HepG2 (cell line): ENCODE data around the gene MED19. TPM values are rescaled to one million over a fixed set of nuclear protein-coding genes. Genes with fewer than 3 reads are reported as not detected.

Experiments used
- AKAP8 ChIP-seq: sonication (generic); formaldehyde crosslinking; IDR thresholded peaks from 2 replicates; pipeline ENCODE4 v1.5.1; 2020; ENCODE audit warnings: mild to moderate bottlenecking, missing genetic modification reagents
- CBX1 ChIP-seq: IDR thresholded peaks from one replicate; pipeline ENCODE4 v1.6.1; 2016; ENCODE audit warnings: antibody characterized with exemption, low read depth
- FOXO1 ChIP-seq: sonication (generic); formaldehyde crosslinking; IDR thresholded peaks from 2 replicates; pipeline ENCODE4 v1.4.0; 2020; ENCODE audit warnings: missing genetic modification reagents
- HOXA9 ChIP-seq: sonication (generic); formaldehyde crosslinking; IDR thresholded peaks from 2 replicates; pipeline ENCODE4 v1.8.1; 2022; ENCODE audit warnings: missing genetic modification reagents, mild to moderate bottlenecking, moderate library complexity, borderline replicate concordance
- MAZ ChIP-seq, 2 experiments: sonication (generic) in 1 of 2; formaldehyde crosslinking in 1 of 2; IDR thresholded peaks; 2 replicates each; pipeline versions ENCODE4 v1.5.0 to v1.6.1; 2012 to 2020; ENCODE audit warnings: low read depth in 2 of 2, mild to moderate bottlenecking in 2 of 2, borderline replicate concordance in 1 of 2, improper control_type of control experiment in 1 of 2, low read length in 1 of 2, missing genetic modification reagents in 1 of 2, moderate library complexity in 1 of 2
- PCBP1 ChIP-seq: fragments of 200-400 bp; formaldehyde crosslinking; IDR thresholded peaks from 2 replicates; pipeline ENCODE4 v1.6.1; 2017; ENCODE audit warnings: mild to moderate bottlenecking, low read depth, low read length, borderline replicate concordance
- POLR2G ChIP-seq: fragments of 200-400 bp; formaldehyde crosslinking; IDR thresholded peaks from 2 replicates; pipeline ENCODE4 v1.6.1; 2018; ENCODE audit warnings: mild to moderate bottlenecking, low read depth, low read length, moderate library complexity
- PRPF4 ChIP-seq: fragments of 200-400 bp; formaldehyde crosslinking; IDR thresholded peaks from 2 replicates; pipeline ENCODE4 v1.6.1; 2016; ENCODE audit warnings: low read length, low read depth; ENCODE audit not compliant: poor library complexity, severe bottlenecking
- ZBTB42 ChIP-seq: sonication (generic); formaldehyde crosslinking; IDR thresholded peaks from 2 replicates; pipeline ENCODE4 v1.5.0; 2020; ENCODE audit warnings: mild to moderate bottlenecking, missing genetic modification reagents
- ZNF547 ChIP-seq: sonication (generic); formaldehyde crosslinking; IDR thresholded peaks from 2 replicates; pipeline ENCODE4 v1.5.1; 2020; ENCODE audit warnings: mild to moderate bottlenecking, missing genetic modification reagents
- polyA plus RNA-seq, 8 experiments: library from polyadenylated mRNA; depleted of rRNA in 3 of 8; stranded (reverse) in 7 of 8; unstranded in 1 of 8; fragments of >200 nt; fragmentation: Illumina TruSeq in 4 of 8; extraction: Trizol in 4 of 8; gene quantifications; 2 replicates each; pipeline versions ENCODE4 v1.2.1 to v1.2.3, GENCODE V29; 2011 to 2016; ENCODE audit warnings: low read depth in 4 of 8, missing spikeins in 1 of 8, mixed read lengths in 1 of 8; ENCODE audit not compliant: insufficient read depth in 1 of 8
- total RNA-seq, 5 experiments: library from RNA; depleted of rRNA; stranded (reverse); fragments of >200 nt; fragmentation: Illumina TruSeq; extraction: Trizol; gene quantifications; 2 replicates each; pipeline ENCODE4 v1.2.3, GENCODE V29; 2016; ENCODE audit warnings: low read depth in 1 of 5
- TF ChIP-seq, protein P1 (sequence below): sonication (generic); formaldehyde crosslinking; IDR thresholded peaks from 2 replicates; pipeline ENCODE4 v1.5.0; 2020; ENCODE audit warnings: mild to moderate bottlenecking, missing genetic modification reagents
- TF ChIP-seq, protein P2 (sequence below): sonication (generic); formaldehyde crosslinking; conservative IDR thresholded peaks from 2 replicates; pipeline ENCODE4 v1.4.0; 2020; ENCODE audit warnings: mild to moderate bottlenecking, missing genetic modification reagents, moderate library complexity
- TF ChIP-seq, protein P3 (sequence below): sonication (generic); formaldehyde crosslinking; IDR thresholded peaks from 2 replicates; pipeline ENCODE4 v1.8.0; 2022; ENCODE audit warnings: mild to moderate bottlenecking, missing genetic modification reagents; ENCODE audit not compliant: insufficient replicate concordance
- TF ChIP-seq, protein P4 (sequence below): sonication (generic); formaldehyde crosslinking; IDR thresholded peaks from 2 replicates; pipeline ENCODE4 v1.4.0; 2020; ENCODE audit warnings: missing genetic modification reagents, borderline replicate concordance

MED19 gene
- total and polyA plus RNA-seq, 2 of the 13 experiments (the other 11 are each of a cell fraction or from before 2014, with no cell fraction given): 12.9 to 13.8 TPM

DNA sequence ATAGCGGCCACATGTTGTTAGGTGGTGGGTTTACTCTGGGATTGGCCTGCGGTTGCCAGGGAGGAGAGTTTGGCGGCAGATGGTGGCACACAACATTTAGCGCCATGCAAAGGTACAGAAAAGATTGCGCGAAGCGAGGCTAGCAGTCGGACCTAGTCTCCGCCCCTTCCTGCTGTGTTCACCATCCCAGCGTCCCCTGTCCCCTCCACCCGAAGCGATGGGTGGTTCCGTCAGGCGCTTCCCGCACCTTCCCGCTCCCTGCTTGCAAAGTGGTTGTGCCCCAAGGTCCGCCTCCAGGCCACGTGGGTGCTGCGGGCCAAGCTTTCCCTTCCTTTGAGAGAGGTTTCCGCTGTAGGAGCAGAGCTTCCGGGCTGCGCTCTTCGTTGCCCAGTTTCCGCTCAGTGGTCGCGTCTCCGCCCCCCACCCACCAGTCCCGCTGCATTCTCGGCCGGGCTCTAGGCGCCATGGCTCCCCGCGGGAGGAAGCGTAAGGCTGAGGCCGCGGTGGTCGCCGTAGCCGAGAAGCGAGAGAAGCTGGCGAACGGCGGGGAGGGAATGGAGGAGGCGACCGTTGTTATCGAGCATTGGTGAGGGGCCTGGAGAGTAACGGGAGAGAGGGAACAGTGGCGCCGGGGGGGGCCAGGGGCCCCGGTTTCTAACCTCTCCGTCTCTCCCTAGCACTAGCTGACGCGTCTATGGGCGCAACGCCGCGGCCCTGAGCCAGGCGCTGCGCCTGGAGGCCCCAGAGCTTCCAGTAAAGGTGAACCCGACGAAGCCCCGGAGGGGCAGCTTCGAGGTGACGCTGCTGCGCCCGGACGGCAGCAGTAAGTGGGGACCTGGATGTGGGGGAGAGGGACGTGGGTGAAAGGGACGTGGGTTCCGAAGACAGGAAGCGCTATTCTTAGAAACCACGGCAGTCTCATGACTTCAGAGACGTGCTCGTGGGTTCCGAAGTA, 29.4 kb upstream of the MED19 start, which contains the start of gene SELENOH (continued):
- TF ChIP-seq POLR2G (peak; percentile 86), AKAP8 (peak; percentile 69), PCBP1 (0 out of 2 replicates have a peak, but pooled peaks have one; percentile 14), PRPF4 (no peak), MAZ (IDR thresholded peaks at IDR 0.05; ENCODE audit: borderline replicate concordance, low read depth, low read length) (no peak; the same call in 1 of the 2 replicates), MAZ (CRISPR knock-in tag; IDR thresholded peaks at IDR 0.05; ENCODE audit: low read depth) (peak; percentile 76), FOXO1 (peak; percentile 25; the same call in 1 of the 2 replicates), HOXA9 (CRISPR knock-in tag) (no peak), CBX1 (peak; percentile 57), ZNF547 (CRISPR knock-in tag) (peak; percentile 24; the same call in 1 of the 2 replicates), ZBTB42 (CRISPR knock-in tag) (no peak)
- TF ChIP-seq, protein P1, sequence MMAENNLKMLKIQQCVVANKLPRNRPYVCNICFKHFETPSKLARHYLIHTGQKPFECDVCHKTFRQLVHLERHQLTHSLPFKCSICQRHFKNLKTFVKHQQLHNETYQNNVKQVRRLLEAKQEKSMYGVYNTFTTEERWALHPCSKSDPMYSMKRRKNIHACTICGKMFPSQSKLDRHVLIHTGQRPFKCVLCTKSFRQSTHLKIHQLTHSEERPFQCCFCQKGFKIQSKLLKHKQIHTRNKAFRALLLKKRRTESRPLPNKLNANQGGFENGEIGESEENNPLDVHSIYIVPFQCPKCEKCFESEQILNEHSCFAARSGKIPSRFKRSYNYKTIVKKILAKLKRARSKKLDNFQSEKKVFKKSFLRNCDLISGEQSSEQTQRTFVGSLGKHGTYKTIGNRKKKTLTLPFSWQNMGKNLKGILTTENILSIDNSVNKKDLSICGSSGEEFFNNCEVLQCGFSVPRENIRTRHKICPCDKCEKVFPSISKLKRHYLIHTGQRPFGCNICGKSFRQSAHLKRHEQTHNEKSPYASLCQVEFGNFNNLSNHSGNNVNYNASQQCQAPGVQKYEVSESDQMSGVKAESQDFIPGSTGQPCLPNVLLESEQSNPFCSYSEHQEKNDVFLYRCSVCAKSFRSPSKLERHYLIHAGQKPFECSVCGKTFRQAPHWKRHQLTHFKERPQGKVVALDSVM (CRISPR knock-in tag): 0 out of 2 replicates have a peak, but pooled peaks have one; percentile 9
- TF ChIP-seq, protein P2, sequence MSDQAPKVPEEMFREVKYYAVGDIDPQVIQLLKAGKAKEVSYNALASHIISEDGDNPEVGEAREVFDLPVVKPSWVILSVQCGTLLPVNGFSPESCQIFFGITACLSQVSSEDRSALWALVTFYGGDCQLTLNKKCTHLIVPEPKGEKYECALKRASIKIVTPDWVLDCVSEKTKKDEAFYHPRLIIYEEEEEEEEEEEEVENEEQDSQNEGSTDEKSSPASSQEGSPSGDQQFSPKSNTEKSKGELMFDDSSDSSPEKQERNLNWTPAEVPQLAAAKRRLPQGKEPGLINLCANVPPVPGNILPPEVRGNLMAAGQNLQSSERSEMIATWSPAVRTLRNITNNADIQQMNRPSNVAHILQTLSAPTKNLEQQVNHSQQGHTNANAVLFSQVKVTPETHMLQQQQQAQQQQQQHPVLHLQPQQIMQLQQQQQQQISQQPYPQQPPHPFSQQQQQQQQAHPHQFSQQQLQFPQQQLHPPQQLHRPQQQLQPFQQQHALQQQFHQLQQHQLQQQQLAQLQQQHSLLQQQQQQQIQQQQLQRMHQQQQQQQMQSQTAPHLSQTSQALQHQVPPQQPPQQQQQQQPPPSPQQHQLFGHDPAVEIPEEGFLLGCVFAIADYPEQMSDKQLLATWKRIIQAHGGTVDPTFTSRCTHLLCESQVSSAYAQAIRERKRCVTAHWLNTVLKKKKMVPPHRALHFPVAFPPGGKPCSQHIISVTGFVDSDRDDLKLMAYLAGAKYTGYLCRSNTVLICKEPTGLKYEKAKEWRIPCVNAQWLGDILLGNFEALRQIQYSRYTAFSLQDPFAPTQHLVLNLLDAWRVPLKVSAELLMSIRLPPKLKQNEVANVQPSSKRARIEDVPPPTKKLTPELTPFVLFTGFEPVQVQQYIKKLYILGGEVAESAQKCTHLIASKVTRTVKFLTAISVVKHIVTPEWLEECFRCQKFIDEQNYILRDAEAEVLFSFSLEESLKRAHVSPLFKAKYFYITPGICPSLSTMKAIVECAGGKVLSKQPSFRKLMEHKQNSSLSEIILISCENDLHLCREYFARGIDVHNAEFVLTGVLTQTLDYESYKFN (CRISPR knock-in tag): peak; percentile 40; the same call in 1 of the 2 replicates
- TF ChIP-seq, protein P3, sequence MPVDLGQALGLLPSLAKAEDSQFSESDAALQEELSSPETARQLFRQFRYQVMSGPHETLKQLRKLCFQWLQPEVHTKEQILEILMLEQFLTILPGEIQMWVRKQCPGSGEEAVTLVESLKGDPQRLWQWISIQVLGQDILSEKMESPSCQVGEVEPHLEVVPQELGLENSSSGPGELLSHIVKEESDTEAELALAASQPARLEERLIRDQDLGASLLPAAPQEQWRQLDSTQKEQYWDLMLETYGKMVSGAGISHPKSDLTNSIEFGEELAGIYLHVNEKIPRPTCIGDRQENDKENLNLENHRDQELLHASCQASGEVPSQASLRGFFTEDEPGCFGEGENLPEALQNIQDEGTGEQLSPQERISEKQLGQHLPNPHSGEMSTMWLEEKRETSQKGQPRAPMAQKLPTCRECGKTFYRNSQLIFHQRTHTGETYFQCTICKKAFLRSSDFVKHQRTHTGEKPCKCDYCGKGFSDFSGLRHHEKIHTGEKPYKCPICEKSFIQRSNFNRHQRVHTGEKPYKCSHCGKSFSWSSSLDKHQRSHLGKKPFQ (CRISPR knock-in tag): no peak
- TF ChIP-seq, protein P4, sequence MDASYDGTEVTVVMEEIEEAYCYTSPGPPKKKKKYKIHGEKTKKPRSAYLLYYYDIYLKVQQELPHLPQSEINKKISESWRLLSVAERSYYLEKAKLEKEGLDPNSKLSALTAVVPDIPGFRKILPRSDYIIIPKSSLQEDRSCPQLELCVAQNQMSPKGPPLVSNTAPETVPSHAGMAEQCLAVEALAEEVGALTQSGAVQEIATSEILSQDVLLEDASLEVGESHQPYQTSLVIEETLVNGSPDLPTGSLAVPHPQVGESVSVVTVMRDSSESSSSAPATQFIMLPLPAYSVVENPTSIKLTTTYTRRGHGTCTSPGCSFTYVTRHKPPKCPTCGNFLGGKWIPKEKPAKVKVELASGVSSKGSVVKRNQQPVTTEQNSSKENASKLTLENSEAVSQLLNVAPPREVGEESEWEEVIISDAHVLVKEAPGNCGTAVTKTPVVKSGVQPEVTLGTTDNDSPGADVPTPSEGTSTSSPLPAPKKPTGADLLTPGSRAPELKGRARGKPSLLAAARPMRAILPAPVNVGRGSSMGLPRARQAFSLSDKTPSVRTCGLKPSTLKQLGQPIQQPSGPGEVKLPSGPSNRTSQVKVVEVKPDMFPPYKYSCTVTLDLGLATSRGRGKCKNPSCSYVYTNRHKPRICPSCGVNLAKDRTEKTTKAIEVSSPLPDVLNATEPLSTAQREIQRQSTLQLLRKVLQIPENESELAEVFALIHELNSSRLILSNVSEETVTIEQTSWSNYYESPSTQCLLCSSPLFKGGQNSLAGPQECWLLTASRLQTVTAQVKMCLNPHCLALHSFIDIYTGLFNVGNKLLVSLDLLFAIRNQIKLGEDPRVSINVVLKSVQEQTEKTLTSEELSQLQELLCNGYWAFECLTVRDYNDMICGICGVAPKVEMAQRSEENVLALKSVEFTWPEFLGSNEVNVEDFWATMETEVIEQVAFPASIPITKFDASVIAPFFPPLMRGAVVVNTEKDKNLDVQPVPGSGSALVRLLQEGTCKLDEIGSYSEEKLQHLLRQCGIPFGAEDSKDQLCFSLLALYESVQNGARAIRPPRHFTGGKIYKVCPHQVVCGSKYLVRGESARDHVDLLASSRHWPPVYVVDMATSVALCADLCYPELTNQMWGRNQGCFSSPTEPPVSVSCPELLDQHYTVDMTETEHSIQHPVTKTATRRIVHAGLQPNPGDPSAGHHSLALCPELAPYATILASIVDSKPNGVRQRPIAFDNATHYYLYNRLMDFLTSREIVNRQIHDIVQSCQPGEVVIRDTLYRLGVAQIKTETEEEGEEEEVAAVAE (CRISPR knock-in tag): peak; percentile 66; the same call in 1 of the 2 replicates
